ENCODE results near the gene ZNF280B.
"Not testable (repeated sequence)": the region's sequence is repeated elsewhere in the genome, so short reads cannot be mapped to it uniquely, and the experiment has no call there.

ZNF280B gene

GRCh38 chr22:22469527-22469926 lies 39.0 kb downstream of the ZNF280B start:
- Histone ChIP-seq H3K27ac (ENCODE audit: low read length) (no peak overlapping the region), H3K4me1 (ENCODE audit: insufficient read depth, low read length) (no peaks in the 10 kb centered on the region), H3K4me3 (ENCODE audit: low read depth in 1 of 2, low read length in 2 of 2) (no peak overlapping the region), H2AFZ (ENCODE audit: low read depth, low read length) (no peak overlapping the region), H3K9ac (ENCODE audit: low read depth, low read length) (no peak overlapping the region), H3K4me2 (ENCODE audit: insufficient read depth, low read length) (no peak overlapping the region), H3K27me3 (ENCODE audit: insufficient read depth, low read length, poor library complexity) (no peaks in the 10 kb centered on the region), H3K36me3 (ENCODE audit: insufficient read depth, low read length) (no peaks in the 10 kb centered on the region), H3K9me3 (ENCODE audit: insufficient read depth, low read length, severe bottlenecking) (peaks cover 6% of the 10 kb centered on the region), H4K20me1 (ENCODE audit: insufficient read depth, low read length) (no peaks in the 10 kb centered on the region), H3K79me2 (ENCODE audit: insufficient read depth, low read length) (no peaks in the 10 kb centered on the region)
- DNase-seq = no peak
- no peak for TF ChIP-seq EZH2 (IDR thresholded peaks at IDR 0.05; ENCODE audit: borderline replicate concordance, low read depth, low read length, severe bottlenecking)
- TF ChIP-seq, protein P1, sequence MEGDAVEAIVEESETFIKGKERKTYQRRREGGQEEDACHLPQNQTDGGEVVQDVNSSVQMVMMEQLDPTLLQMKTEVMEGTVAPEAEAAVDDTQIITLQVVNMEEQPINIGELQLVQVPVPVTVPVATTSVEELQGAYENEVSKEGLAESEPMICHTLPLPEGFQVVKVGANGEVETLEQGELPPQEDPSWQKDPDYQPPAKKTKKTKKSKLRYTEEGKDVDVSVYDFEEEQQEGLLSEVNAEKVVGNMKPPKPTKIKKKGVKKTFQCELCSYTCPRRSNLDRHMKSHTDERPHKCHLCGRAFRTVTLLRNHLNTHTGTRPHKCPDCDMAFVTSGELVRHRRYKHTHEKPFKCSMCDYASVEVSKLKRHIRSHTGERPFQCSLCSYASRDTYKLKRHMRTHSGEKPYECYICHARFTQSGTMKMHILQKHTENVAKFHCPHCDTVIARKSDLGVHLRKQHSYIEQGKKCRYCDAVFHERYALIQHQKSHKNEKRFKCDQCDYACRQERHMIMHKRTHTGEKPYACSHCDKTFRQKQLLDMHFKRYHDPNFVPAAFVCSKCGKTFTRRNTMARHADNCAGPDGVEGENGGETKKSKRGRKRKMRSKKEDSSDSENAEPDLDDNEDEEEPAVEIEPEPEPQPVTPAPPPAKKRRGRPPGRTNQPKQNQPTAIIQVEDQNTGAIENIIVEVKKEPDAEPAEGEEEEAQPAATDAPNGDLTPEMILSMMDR (IDR thresholded peaks at IDR 0.05; ENCODE audit: borderline replicate concordance, extremely low read depth, low read length, poor library complexity, severe bottlenecking) = no peak
- ATAC-seq (ENCODE audit: insufficient read depth, low read depth) = no peak

- not testable (repeated sequence) for DNase-seq; H2AFZ ChIP-seq (ENCODE audit: low read depth, low read length); H3K9me3 ChIP-seq (ENCODE audit: insufficient read depth, low read length, severe bottlenecking); H3K79me2 ChIP-seq (ENCODE audit: insufficient read depth, low read length); H3K4me3 ChIP-seq (ENCODE audit: low read depth in 1 of 2, low read length in 2 of 2); H3K27me3 ChIP-seq (ENCODE audit: insufficient read depth, low read length, poor library complexity); H3K27ac ChIP-seq (ENCODE audit: low read length); ATAC-seq (ENCODE audit: insufficient read depth, low read depth); H4K20me1 ChIP-seq (ENCODE audit: insufficient read depth, low read length); H3K4me2 ChIP-seq (ENCODE audit: insufficient read depth, low read length); H3K4me1 ChIP-seq (ENCODE audit: insufficient read depth, low read length); H3K36me3 ChIP-seq (ENCODE audit: insufficient read depth, low read length); H3K9ac ChIP-seq (ENCODE audit: low read depth, low read length)
Observed at GRCh38 chr22:22468794-22469469, 39.6 kb downstream of the ZNF280B start.

GRCh38 chr22:22467112-22467511 lies 41.4 kb downstream of the ZNF280B start:
- TF ChIP-seq EZH2 (IDR thresholded peaks at IDR 0.05; ENCODE audit: borderline replicate concordance, low read depth, low read length, severe bottlenecking) = no peak
- TF ChIP-seq, protein P1 (IDR thresholded peaks at IDR 0.05; ENCODE audit: borderline replicate concordance, extremely low read depth, low read length, poor library complexity, severe bottlenecking) = no peak
- no peak for DNase-seq
- no peak overlapping the region for H3K4me2 ChIP-seq (ENCODE audit: insufficient read depth, low read length)

GRCh38 chr22:22465782-22466181 lies 42.8 kb downstream of the ZNF280B start:
- Histone ChIP-seq H3K4me1 (ENCODE audit: insufficient read depth, low read length) (no peaks in the 10 kb centered on the region), H3K79me2 (ENCODE audit: insufficient read depth, low read length) (no peaks in the 10 kb centered on the region), H3K4me3 (ENCODE audit: low read depth in 1 of 2, low read length in 2 of 2) (no peak overlapping the region), H2AFZ (ENCODE audit: low read depth, low read length) (no peak overlapping the region), H3K9ac (ENCODE audit: low read depth, low read length) (no peak overlapping the region), H3K9me3 (ENCODE audit: insufficient read depth, low read length, severe bottlenecking) (peaks cover 6% of the 10 kb centered on the region), H3K36me3 (ENCODE audit: insufficient read depth, low read length) (no peaks in the 10 kb centered on the region), H3K4me2 (ENCODE audit: insufficient read depth, low read length) (no peak overlapping the region), H3K27me3 (ENCODE audit: insufficient read depth, low read length, poor library complexity) (no peaks in the 10 kb centered on the region), H4K20me1 (ENCODE audit: insufficient read depth, low read length) (no peaks in the 10 kb centered on the region), H3K27ac (ENCODE audit: low read length) (no peak overlapping the region)
- ATAC-seq (ENCODE audit: insufficient read depth, low read depth) (no peak), DNase-seq (no peak)
- no peak for TF ChIP-seq EZH2 (IDR thresholded peaks at IDR 0.05; ENCODE audit: borderline replicate concordance, low read depth, low read length, severe bottlenecking)
- TF ChIP-seq, protein P1 (IDR thresholded peaks at IDR 0.05; ENCODE audit: borderline replicate concordance, extremely low read depth, low read length, poor library complexity, severe bottlenecking) = no peak

More at GRCh38 chr22:22467112-22467511, 41.4 kb downstream of the ZNF280B start:
- Histone ChIP-seq H3K36me3 (ENCODE audit: insufficient read depth, low read length) (no peaks in the 10 kb centered on the region), H4K20me1 (ENCODE audit: insufficient read depth, low read length) (no peaks in the 10 kb centered on the region), H3K4me3 (ENCODE audit: low read depth in 1 of 2, low read length in 2 of 2) (no peak overlapping the region), H3K27ac (ENCODE audit: low read length) (no peak overlapping the region), H2AFZ (ENCODE audit: low read depth, low read length) (no peak overlapping the region), H3K9ac (ENCODE audit: low read depth, low read length) (no peak overlapping the region), H3K79me2 (ENCODE audit: insufficient read depth, low read length) (no peaks in the 10 kb centered on the region), H3K4me1 (ENCODE audit: insufficient read depth, low read length) (no peaks in the 10 kb centered on the region), H3K9me3 (ENCODE audit: insufficient read depth, low read length, severe bottlenecking) (peaks cover 6% of the 10 kb centered on the region), H3K27me3 (ENCODE audit: insufficient read depth, low read length, poor library complexity) (no peaks in the 10 kb centered on the region)
- ATAC-seq (ENCODE audit: insufficient read depth, low read depth) = no peak

Measured in DND-41 (cell line).